Glomerular visceral epithelial cell (primary cell): Measurements from ENCODE around the gene PON1.

ENCODE experiments used
- DNase-seq: peaks from one replicate; pipeline ENCODE4 v3.0.0-alpha.2; 2016; ENCODE audit errors: extremely low spot score

Gene PON1

GRCh38 chr7:95253986-95254385, 70.3 kb downstream of the PON1 start:
- no peak for DNase-seq

GRCh38 chr7:95251966-95252365, 72.4 kb downstream of the PON1 start:
- DNase-seq, result no peak

- no peak for DNase-seq
Observed at GRCh38 chr7:95250571-95250970, 73.8 kb downstream of the PON1 start.
